ENCODE data around the gene ARL4D. TPM values are rescaled to one million over a fixed set of nuclear protein-coding genes. Genes with fewer than 3 reads are reported as not detected.

ARL4D gene
- total and polyA plus RNA-seq, 2 of the 8 experiments (the other 6 are each of a cell fraction or from before 2014, with no cell fraction given) = 8.4 to 9.2 TPM

DNA sequence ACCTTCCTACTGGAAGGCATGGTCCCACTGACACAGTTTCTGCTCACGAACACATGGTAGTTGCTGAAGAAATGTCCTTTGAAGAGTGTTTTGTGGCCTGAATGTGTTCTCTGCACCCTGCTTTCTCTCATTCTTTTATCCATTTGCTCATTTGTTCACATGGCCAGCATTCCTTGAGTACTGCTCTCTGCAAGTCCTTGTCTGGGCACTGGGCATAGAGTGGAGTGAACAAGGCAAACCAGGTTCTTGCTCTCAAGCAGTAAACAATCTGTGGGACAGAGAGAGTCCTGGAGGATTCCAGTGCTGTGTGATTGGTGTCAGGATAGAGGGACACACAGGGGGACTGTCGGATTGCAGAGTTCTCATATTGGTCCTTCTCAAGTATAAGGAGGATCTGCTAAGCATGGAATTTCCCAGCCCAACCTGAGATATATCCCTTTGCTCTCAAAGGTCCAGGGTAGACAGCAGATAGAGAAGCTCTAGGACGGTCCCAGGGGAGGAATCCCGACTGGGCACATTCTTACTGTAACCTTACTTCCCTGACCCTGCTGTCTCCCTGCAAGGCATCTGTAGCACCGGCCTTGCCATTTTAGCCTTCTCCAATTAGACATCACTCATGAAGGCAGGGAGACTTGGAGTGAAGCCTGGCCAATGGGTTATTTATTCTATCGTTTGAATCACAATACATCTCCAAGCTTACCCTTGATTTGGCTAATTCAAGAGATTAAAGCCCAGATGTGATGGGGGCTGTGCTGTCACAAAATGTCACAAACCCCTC, 32.3 kb downstream of the ARL4D start (continued):
- TF ChIP-seq NANOG (IDR thresholded peaks at IDR 0.05; ENCODE audit: insufficient read depth, low read depth, low read length, poor library complexity, severe bottlenecking) (no peak), CEBPB (IDR thresholded peaks at IDR 0.05; ENCODE audit: low read depth, low read length) (no peak), SAP30 (IDR thresholded peaks at IDR 0.05; ENCODE audit: insufficient read depth, insufficient replicate concordance, low read length) (no peak), POLR2A (IDR thresholded peaks at IDR 0.05; ENCODE audit: control extremely low read depth in 1 of 2, low read depth in 2 of 2, low read length in 2 of 2) (no peak), RNF2 (IDR thresholded peaks at IDR 0.05; ENCODE audit: borderline replicate concordance, low read depth, low read length, missing control alignments, poor library complexity, severe bottlenecking) (no peak)
- TF ChIP-seq, protein P1, sequence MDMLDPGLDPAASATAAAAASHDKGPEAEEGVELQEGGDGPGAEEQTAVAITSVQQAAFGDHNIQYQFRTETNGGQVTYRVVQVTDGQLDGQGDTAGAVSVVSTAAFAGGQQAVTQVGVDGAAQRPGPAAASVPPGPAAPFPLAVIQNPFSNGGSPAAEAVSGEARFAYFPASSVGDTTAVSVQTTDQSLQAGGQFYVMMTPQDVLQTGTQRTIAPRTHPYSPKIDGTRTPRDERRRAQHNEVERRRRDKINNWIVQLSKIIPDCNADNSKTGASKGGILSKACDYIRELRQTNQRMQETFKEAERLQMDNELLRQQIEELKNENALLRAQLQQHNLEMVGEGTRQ (IDR thresholded peaks at IDR 0.05; ENCODE audit: low read length) = no peak
